Activated gamma-delta T cell treated with Interleukin-2 at 50 U/mL for 16 hours (primary cell): ENCODE measurements around the gene PLS3.

Source experiments
- DNase-seq: peaks from one replicate; pipeline ENCODE4 v3.0.0-alpha.2; 2020

The PLS3 gene

GRCh38 chrX:115571712-115572111 lies 10.7 kb downstream of the PLS3 start:
- no peak for DNase-seq

GRCh38 chrX:115573185-115573584 lies 12.2 kb downstream of the PLS3 start:
- DNase-seq: no peak

GRCh38 chrX:115576676-115577075 lies 15.7 kb downstream of the PLS3 start:
- no peak for DNase-seq

GRCh38 chrX:115579327-115579726 lies 18.4 kb downstream of the PLS3 start:
- DNase-seq: no peak

- DNase-seq: no peak
Measured at GRCh38 chrX:115579786-115580294, 18.9 kb downstream of the PLS3 start.

- DNase-seq: no peak
Measured at GRCh38 chrX:115581759-115582615, 21.0 kb downstream of the PLS3 start.

GRCh38 chrX:115582616-115583495 lies 21.9 kb downstream of the PLS3 start:
- no peak for DNase-seq

GRCh38 chrX:115583496-115584004 lies 22.6 kb downstream of the PLS3 start:
- no peak for DNase-seq

GRCh38 chrX:115584696-115585095 lies 23.7 kb downstream of the PLS3 start:
- DNase-seq: no peak

- no peak for DNase-seq
Measured at GRCh38 chrX:115588179-115588578, 27.2 kb downstream of the PLS3 start.

GRCh38 chrX:115589419-115589818 lies 28.4 kb downstream of the PLS3 start:
- DNase-seq: no peak

- no peak for DNase-seq
Measured at GRCh38 chrX:115591420-115591819, 30.4 kb downstream of the PLS3 start.

GRCh38 chrX:115591856-115592842 lies 31.2 kb downstream of the PLS3 start:
- no peak for DNase-seq

GRCh38 chrX:115592997-115593734 lies 32.2 kb downstream of the PLS3 start:
- no peak for DNase-seq

- DNase-seq: no peak
Measured at GRCh38 chrX:115595049-115595448, 34.1 kb downstream of the PLS3 start.

- DNase-seq: no peak
Measured at GRCh38 chrX:115598556-115598955, 37.6 kb downstream of the PLS3 start.

GRCh38 chrX:115602308-115602707 lies 41.3 kb downstream of the PLS3 start:
- DNase-seq: no peak

- no peak for DNase-seq
Measured at GRCh38 chrX:115602729-115603389, 41.9 kb downstream of the PLS3 start.

GRCh38 chrX:115603534-115604074 lies 42.6 kb downstream of the PLS3 start:
- DNase-seq: no peak

- no peak for DNase-seq
Measured at GRCh38 chrX:115606861-115607260, 45.9 kb downstream of the PLS3 start.

- no peak for DNase-seq
Measured at GRCh38 chrX:115609621-115610020, 48.6 kb downstream of the PLS3 start.
